Gastrocnemius medialis (tissue), 4 donors: Measurements from ENCODE around the gene NACA. TPM values are rescaled to one million over a fixed set of nuclear protein-coding genes. Genes with fewer than 3 reads are reported as not detected.
"Not testable (repeated sequence)": the region's sequence is repeated elsewhere in the genome, so short reads cannot be mapped to it uniquely, and the experiment has no call there.

Source experiments
- ATAC-seq, 2 donors: fragments of 150-250 bp; one replicate each; pipeline ENCODE4 v1.9.1; 2016
- DNase-seq, 2 donors: peaks; one replicate each; pipeline ENCODE4 v3.0.0-alpha.2; 2019
- H3K27ac ChIP-seq, 4 donors: fragments of 200-600 bp; sonication (generic); 1 replicate in 1 of 4; 2 replicates in 3 of 4; pipeline ENCODE4 v1.5.1; 2016 to 2018; ENCODE audit warnings: mild to moderate bottlenecking in 2 of 4, moderate library complexity in 1 of 4
- H3K27me3 ChIP-seq, 3 donors: fragments of 200-600 bp; sonication (generic) in 2 of 3; 1 replicate in 1 of 3; 2 replicates in 2 of 3; pipeline versions ENCODE4 v1.5.1 to v1.6.0; 2016 to 2019; ENCODE audit warnings: mild to moderate bottlenecking in 1 of 3, moderate library complexity in 1 of 3
- H3K36me3 ChIP-seq, 2 donors: fragments of 200-600 bp; sonication (generic) in 1 of 2; one replicate each; pipeline ENCODE4 v1.5.1; 2017 to 2018
- H3K4me1 ChIP-seq, 2 donors: fragments of 200-600 bp; sonication (generic) in 1 of 2; one replicate each; pipeline ENCODE4 v1.5.1; 2016 to 2017; ENCODE audit warnings: mild to moderate bottlenecking in 2 of 2
- H3K4me3 ChIP-seq, 4 donors: fragments of 200-600 bp; sonication (generic) in 3 of 4; 1 replicate in 1 of 4; 2 replicates in 3 of 4; pipeline ENCODE4 v1.5.1; 2016 to 2019; ENCODE audit warnings: mild to moderate bottlenecking in 2 of 4
- H3K9me3 ChIP-seq, 3 donors: fragments of 200-600 bp; sonication (generic) in 2 of 3; 1 replicate in 1 of 3; 2 replicates in 2 of 3; pipeline ENCODE4 v1.5.1; 2016 to 2019
- CTCF ChIP-seq, 5 experiments: fragments of 450-650 bp in 3 of 5; fragments of 200-600 bp in 2 of 5; sonication (generic) in 2 of 5; IDR thresholded peaks in 4 of 5; conservative IDR thresholded peaks in 1 of 5; 1 replicate in 4 of 5; 2 replicates in 1 of 5; pipeline ENCODE4 v1.5.1; 2016 to 2019; ENCODE audit warnings: antibody characterized with exemption in 5 of 5, mild to moderate bottlenecking in 3 of 5, moderate library complexity in 3 of 5
- POLR2A ChIP-seq, 2 donors: fragments of 450-650 bp; IDR thresholded peaks; one replicate each; pipeline ENCODE4 v1.6.1; 2017; ENCODE audit warnings: antibody characterized with exemption in 2 of 2, mild to moderate bottlenecking in 2 of 2, moderate library complexity in 2 of 2
- in situ Hi-C, 4 donors: fragments of 200-750 bp; cut with MboI; loops; one replicate each; pipeline versions ENCODE4 v1.15.0 to v1.8.0; 2017; ENCODE audit warnings: low sequenced_read_pairs in 4 of 4
- intact Hi-C: fragments of 100-400 bp; cut with DNase I; formaldehyde crosslinking; loops from one replicate; pipeline ENCODE4 v1.15.1; 2023; ENCODE audit warnings: low total_unique reads
- total RNA-seq, 4 donors: library from RNA; depleted of rRNA; stranded (reverse); fragments of >200 nt; gene quantifications; one replicate each; pipeline versions ENCODE4 v1.1.0 to v1.2.3, GENCODE V29; 2016

Gene NACA
- total RNA-seq, 4 donors from 2014 or later, result 225 to 438 (median 398) TPM

DNA sequence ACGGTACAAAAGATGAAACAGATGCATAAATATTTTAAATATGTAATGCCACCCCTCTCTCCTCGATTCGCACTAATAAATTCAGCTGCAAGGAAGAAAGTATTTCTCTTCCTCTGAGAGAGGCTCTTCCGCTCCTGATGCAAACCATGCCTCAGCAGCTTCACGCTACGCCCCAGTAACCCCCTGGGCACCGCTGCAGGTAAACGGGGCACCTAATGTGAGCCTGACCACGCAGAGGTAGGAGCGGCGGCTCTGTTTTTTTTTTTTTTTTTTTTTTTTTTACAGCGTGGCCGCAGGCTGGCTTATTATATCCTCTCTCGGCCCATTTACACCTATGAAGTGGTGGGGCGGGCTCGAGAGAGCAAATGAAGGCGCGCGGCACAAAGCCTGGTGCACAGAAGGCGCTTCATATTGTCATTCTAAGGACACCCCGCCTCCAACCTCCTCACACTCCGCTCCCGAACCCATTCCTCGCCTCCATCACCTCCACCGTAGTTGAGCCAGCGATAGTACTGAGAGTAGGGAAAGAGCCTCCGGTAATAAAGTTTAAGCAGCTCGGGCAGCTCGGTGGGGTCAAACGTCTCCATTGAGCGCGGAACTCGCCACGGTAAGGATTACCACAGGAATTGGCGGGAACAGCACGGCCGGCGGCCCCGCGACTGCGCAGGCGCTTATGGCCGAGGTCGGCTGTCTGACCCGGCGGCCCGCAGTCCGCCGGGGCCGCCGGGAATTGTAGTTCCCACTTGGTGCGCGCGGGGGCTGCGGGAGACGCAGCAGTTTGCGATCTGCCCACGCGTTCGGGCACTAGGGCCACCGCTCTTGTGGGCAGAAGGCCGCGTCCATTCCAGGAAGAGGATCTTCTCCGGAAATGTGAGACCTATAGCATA lies 26.9 kb upstream of the NACA start, which contains the start of gene PRIM1:
PRIM1 (minus strand) TSS at position 612 of the 887 bp plus-strand sequence; CDS start at position 587, 25 bp downstream.
- intact Hi-C loops, result loop anchor here (5.0 kb wide), 1 partner anchor 255 kb away; the partner anchor contains the start of gene ZBTB39
- TF ChIP-seq CTCF (IDR thresholded peaks at IDR 0.05 in 4 of 5, conservative IDR thresholded peaks at IDR 0.05 in 1 of 5) (peak in 3 of 5 experiments; percentile 27 to 50 (median 45)), POLR2A (IDR thresholded peaks at IDR 0.05) (peak; percentile 18)
- ATAC-seq, result peak; percentile 88 to 92
- peak within 1 kb of the TSS; percentile 46 to 76 (median 72) for H3K27ac ChIP-seq
- no peaks in the 10 kb centered on the region for H3K9me3 ChIP-seq
- H3K36me3 ChIP-seq, result no peaks in the 10 kb centered on the region
- DNase-seq, result peak; percentile 56 to 72
- in situ Hi-C loops, result no loop called here
- peaks cover 3 to 8% of the 10 kb centered on the region in 2 donors for H3K4me1 ChIP-seq
- no peaks in the 10 kb centered on the region for H3K27me3 ChIP-seq
- H3K4me3 ChIP-seq, result peak within 1 kb of the TSS; percentile 66 to 86 (median 84)

- H3K4me1 ChIP-seq, H3K27ac ChIP-seq, H3K27me3 ChIP-seq, H3K36me3 ChIP-seq, H3K4me3 ChIP-seq, in situ Hi-C loops, DNase-seq, ATAC-seq, H3K9me3 ChIP-seq: not testable (repeated sequence)
- intact Hi-C loops, result loop anchor here (5.0 kb wide), 1 partner anchor 257 kb away; the partner anchor contains the start of gene ZBTB39
Observed at GRCh38 chr12:56750596-56750995, 25.5 kb upstream of the NACA start.

- DNase-seq, result no peak
- Histone ChIP-seq H3K4me1 (peaks cover 3 to 8% of the 10 kb centered on the region in 2 donors), H3K4me3 (no peak overlapping the region), H3K27me3 (no peaks in the 10 kb centered on the region), H3K36me3 (peaks cover 0 to 3% of the 10 kb centered on the region in 2 donors), H3K9me3 (no peaks in the 10 kb centered on the region), H3K27ac (no peak overlapping the region)
- TF ChIP-seq POLR2A (IDR thresholded peaks at IDR 0.05) (no peak), CTCF (IDR thresholded peaks at IDR 0.05 in 4 of 5, conservative IDR thresholded peaks at IDR 0.05 in 1 of 5) (no peak)
- intact Hi-C loops (loop anchor here (5.0 kb wide), 1 partner anchor 257 kb away; the partner anchor contains the start of gene ZBTB39), in situ Hi-C loops (no loop called here)
- ATAC-seq, result no peak
Observed at GRCh38 chr12:56749853-56750252, 24.8 kb upstream of the NACA start.

DNA sequence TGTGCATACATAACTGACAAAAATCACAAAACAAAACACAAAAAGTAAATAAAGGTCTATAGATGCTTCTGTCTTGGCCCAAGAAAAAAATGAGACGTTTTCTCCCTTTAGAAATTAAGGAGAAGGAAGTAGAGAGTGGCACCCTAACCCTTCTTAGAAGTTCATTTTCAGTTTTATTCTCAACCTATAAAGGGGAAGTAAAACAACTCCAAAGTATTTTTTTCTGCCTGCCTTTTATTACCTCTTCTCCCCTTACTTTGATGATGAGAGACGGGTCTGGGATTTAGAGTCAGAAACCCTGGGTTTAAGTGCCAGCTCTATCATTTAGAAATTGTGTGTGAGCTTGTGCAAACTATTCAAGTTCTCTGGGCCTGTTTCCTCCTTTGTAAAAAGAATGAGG lies 24.3 kb upstream of the NACA start:
- Histone ChIP-seq H3K4me3 (no peak overlapping the region), H3K9me3 (no peaks in the 10 kb centered on the region), H3K4me1 (peaks cover 3 to 8% of the 10 kb centered on the region in 2 donors), H3K27ac (no peak overlapping the region), H3K27me3 (no peaks in the 10 kb centered on the region), H3K36me3 (peaks cover 0 to 4% of the 10 kb centered on the region in 2 donors)
- no peak for ATAC-seq
- DNase-seq, result no peak
- intact Hi-C loops, result no loop called here
- in situ Hi-C loops, result no loop called here
- no peak for TF ChIP-seq CTCF (IDR thresholded peaks at IDR 0.05 in 4 of 5, conservative IDR thresholded peaks at IDR 0.05 in 1 of 5)
- no peak for TF ChIP-seq POLR2A (IDR thresholded peaks at IDR 0.05)
